GM19438 (cell line): ENCODE results near the gene SYNPO2.
A peak's percentile ranks its signal among the peaks of the same experiment; 100 is the strongest.

Experiments used
- ATAC-seq: cut with Tn5 transposase; IDR thresholded peaks from one replicate; pipeline ENCODE4 v1.9.1; 2021; ENCODE audit warnings: low read depth; ENCODE audit not compliant: unreplicated experiment

SYNPO2 gene

GRCh38 chr4:118931786-118932185, 43.1 kb downstream of the SYNPO2 start:
- ATAC-seq: no peak

- ATAC-seq: no peak
Measured at GRCh38 chr4:118935819-118936218, 47.2 kb downstream of the SYNPO2 start.

GRCh38 chr4:118936406-118936805, 47.8 kb downstream of the SYNPO2 start:
- no peak for ATAC-seq

GRCh38 chr4:118939169-118939783, 50.6 kb downstream of the SYNPO2 start:
- ATAC-seq: no peak

- ATAC-seq: no peak
Measured at GRCh38 chr4:118941149-118941548, 52.5 kb downstream of the SYNPO2 start.

GRCh38 chr4:118941799-118942198, 53.1 kb downstream of the SYNPO2 start:
- ATAC-seq: no peak

- ATAC-seq: no peak
Measured at GRCh38 chr4:118942465-118942864, 53.8 kb downstream of the SYNPO2 start.

- ATAC-seq: no peak
Measured at GRCh38 chr4:118947095-118947494, 58.4 kb downstream of the SYNPO2 start.

- ATAC-seq: no peak
Measured at GRCh38 chr4:118948545-118949144, 60.0 kb downstream of the SYNPO2 start.

GRCh38 chr4:118950224-118950623, 61.6 kb downstream of the SYNPO2 start:
- ATAC-seq: no peak

GRCh38 chr4:118950929-118951570, 62.4 kb downstream of the SYNPO2 start:
- no peak for ATAC-seq

GRCh38 chr4:118953276-118953675, 64.6 kb downstream of the SYNPO2 start:
- ATAC-seq: no peak

- ATAC-seq: no peak
Measured at GRCh38 chr4:118954246-118954645, 65.6 kb downstream of the SYNPO2 start.

- ATAC-seq: no peak
Measured at GRCh38 chr4:118955515-118955914, 66.9 kb downstream of the SYNPO2 start.

GRCh38 chr4:118957722-118958445, 69.2 kb downstream of the SYNPO2 start:
- ATAC-seq: no peak

- no peak for ATAC-seq
Measured at GRCh38 chr4:118962540-118962939, 73.9 kb downstream of the SYNPO2 start.

GRCh38 chr4:118964891-118965411, 76.3 kb downstream of the SYNPO2 start:
- no peak for ATAC-seq

GRCh38 chr4:118967393-118967792, 78.7 kb downstream of the SYNPO2 start:
- ATAC-seq: no peak

- ATAC-seq: peak; percentile 99
Measured at GRCh38 chr4:118968005-118968404, 79.4 kb downstream of the SYNPO2 start.

GRCh38 chr4:118968813-118969212, 80.2 kb downstream of the SYNPO2 start:
- ATAC-seq: no peak

GRCh38 chr4:118969359-118969758, 80.7 kb downstream of the SYNPO2 start:
- no peak for ATAC-seq
